CD1c-positive myeloid dendritic cell (primary cell): Measurements from ENCODE around the gene GFI1B.
"Not testable (repeated sequence)": the region's sequence is repeated elsewhere in the genome, so short reads cannot be mapped to it uniquely, and the experiment has no call there.

Experiments used
- DNase-seq: peaks from one replicate; pipeline ENCODE4 v3.0.0-alpha.2; 2016; ENCODE audit errors: extremely low spot score

Gene GFI1B

DNA sequence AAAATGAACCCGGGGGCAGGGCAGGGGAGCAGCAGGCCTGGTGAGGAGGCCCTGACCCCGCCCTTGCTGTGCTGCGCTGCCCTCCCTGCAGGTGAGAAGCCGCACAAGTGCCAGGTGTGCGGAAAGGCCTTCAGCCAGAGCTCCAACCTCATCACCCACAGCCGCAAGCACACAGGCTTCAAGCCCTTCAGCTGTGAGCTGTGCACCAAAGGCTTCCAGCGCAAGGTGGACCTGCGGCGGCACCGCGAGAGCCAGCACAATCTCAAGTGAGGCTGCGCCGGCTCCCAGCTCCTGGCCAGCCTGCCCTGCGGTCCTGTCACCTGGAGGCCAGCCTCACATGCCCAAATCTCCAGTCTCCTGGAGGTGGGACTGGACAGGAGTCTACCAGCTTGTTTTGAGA, 12.3 kb downstream of the GFI1B start:
- no peak for DNase-seq

DNA sequence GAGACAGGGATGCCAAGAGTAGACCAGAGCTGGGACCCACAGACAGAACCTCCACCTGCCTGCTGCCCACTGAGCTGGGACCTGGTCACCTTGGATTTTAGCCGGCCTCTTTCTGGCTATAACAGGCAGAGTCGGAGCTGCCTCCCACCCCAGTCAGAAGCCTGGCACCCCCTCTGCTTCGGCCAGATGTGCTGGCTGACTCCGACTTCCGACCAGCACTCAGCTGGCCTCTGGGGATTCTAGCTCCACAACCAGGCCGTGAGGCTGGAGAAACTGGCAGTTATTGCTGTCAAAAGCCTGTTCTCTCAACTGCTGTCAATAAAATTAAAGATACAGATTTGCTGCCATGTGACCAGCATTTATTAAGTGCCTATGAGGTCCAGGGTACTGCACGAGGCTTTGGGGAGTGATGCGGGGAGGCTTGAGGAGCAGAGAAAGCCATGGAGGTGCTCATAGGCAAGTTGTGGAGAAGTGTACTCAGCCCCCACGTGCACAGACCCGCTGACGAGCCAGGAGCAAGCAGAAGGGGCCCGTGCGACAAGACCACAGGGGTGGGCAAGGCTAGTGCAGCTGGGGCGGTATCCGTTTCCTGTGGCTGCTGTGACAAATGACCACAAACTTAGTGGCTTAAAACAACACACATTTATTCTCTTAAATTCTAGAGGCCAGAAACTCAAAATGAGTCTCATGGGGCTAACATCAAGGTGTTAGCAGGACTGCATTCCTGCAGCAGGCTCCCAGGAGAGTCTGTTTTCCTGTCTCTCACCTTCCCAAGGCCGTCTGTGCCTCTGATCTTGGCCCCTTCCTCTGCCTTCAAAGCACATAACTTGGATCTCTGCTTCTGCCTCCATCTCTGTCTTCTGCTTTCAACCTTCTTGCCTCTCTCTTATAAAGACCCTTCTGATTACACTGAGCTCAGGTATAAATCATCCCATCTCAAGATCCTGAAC, 13.1 kb downstream of the GFI1B start:
- DNase-seq, result no peak

DNA sequence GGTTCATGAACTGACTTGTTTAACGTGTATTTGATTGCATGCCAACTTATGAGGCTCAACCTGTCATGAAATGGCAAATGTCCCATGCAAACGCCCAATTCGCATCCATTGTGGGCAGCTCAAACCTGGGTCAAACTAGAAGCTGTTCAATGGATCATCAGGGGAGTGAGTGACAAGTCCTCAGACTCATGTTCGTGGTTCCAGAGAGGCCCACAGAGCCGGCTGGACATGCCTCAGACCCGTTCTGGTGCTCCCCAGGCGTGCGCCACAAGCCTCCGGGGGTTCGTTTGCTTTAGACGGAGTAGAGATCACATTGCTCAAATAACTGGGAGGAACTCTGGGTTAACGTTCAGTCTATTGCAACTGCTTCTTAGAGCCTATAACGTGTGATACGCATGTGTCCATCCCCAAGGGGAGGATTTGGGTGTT, 15.0 kb downstream of the GFI1B start:
- DNase-seq, result no peak

DNA sequence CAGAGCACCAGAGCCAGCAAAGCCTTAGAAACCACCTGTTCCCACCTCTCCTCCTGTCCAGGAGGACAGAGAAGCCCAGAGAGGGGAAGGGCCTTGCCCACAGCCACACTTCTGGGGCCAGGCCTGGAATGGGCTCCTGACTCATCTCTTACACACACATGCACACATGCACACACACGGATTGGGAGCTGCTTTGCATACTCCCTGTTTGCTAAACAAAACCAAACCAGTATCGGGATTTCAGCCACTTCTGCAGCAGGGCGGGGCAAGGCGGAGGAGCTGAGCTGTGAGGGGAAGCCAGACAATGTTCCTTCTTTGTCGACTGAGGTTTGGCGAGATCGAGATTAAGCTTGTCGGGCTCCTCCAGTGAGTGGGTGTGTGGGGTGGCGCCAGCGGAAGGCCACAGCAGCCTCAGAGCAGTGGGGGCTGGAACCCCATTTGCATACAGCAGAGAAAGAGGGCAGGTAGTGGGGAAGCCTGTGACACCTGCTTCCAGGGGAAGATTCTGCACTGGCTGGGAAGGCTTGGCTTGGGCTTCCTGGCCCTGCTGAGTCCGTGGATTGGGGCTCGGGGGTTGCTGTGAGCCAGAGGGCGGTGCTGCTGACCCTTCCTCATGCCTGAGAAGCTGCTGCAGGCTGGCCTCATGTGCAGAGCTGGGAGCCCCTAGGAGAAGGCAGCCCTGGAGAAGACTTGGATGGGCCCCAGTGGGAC, 16.1 kb downstream of the GFI1B start:
- peak; percentile 74 for DNase-seq

DNA sequence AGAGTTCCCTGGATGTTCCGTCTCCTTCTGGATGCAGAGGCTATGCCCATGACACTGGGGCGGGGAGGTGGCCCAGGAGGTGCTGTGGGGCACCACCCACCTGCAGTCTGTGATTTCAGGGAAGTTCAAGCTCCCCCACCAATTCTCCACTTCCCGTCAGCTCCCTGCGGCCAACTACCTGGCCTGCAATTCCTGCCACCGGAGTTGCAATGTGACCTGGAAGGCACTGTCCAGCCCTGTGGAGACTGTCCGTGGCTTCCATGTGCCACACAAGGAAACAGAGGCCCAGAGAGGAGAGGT, 16.6 kb downstream of the GFI1B start:
- no peak for DNase-seq

DNA sequence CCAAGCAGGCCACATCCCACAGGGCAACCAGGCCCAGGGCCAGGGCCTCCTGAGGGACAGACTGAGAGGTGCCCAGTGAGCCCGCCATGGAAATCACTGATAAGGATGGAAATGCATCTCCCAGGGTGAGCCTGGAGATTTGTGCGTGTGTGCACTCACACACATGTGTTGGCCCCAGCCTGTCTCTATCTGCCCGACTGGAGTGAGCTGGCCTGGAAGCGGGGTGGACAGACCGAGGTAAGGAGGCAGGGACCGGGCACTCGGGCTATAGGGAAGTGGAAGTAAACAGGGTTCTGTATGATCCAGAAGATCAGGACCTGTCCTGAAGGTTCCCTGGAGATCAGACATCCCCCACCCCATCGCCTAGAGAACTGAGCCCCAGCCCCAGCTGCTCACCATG, 17.4 kb downstream of the GFI1B start:
- DNase-seq, result peak; percentile 25

DNA sequence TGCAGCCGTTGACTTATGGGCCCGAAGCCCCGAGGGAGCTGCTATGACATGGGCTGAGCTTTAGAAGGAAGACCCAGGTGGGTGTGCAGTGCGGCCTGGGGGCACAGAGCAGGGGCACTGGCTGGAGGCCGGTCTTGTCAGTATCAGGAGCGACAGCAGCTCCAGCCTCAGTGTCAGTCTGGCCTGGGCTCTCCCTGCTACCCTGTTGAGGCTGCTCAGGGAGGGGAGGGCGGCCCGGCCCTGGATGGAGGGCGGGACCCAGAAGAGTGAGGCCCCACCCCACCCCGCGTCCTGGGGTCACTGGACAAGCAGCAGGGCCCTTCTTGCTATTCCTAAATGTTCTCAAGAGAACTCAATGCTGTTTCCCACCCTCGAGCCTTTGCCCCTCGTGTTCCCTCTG, 18.0 kb downstream of the GFI1B start:
- DNase-seq, result no peak

DNA sequence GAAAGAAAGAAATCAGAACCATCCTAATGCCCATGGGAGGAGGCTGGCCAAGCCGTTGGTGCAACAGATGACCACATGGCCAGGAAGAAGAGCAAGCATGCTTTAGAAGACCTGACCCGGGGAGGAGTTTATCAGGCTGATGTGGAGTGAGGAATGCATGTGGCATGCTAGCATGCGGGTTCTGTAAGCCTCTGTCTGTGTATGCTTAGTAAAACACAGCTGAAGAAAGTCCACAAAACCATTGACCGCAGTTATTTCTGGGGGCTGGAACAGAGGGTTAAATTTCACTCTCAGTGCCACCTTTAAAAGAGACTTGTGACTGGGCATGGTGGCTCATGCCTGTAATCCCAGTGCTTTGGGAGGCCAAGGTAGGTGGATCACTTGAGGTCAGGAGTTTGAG, 19.1 kb downstream of the GFI1B start:
- DNase-seq, result no peak

DNA sequence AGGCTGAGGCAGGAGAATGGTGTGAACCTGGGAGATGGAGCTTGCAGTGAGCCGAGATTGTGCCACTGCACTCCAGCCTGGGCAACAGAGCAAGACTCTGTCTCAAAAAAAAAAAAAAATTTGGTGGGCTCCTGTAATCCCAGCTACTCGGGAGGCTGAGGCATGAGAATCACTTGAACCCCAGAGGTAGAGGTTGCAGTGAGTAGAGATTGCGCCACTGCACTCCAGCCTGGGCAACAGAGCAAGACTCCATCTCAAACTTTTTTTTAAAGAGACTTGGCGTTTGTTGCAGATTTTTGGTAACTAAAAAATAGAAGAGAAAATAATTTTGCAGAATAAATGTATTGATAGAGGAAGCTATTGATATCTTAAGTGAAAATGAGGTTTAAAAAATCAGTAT, 19.7 kb downstream of the GFI1B start:
- DNase-seq, result not testable (repeated sequence)

DNA sequence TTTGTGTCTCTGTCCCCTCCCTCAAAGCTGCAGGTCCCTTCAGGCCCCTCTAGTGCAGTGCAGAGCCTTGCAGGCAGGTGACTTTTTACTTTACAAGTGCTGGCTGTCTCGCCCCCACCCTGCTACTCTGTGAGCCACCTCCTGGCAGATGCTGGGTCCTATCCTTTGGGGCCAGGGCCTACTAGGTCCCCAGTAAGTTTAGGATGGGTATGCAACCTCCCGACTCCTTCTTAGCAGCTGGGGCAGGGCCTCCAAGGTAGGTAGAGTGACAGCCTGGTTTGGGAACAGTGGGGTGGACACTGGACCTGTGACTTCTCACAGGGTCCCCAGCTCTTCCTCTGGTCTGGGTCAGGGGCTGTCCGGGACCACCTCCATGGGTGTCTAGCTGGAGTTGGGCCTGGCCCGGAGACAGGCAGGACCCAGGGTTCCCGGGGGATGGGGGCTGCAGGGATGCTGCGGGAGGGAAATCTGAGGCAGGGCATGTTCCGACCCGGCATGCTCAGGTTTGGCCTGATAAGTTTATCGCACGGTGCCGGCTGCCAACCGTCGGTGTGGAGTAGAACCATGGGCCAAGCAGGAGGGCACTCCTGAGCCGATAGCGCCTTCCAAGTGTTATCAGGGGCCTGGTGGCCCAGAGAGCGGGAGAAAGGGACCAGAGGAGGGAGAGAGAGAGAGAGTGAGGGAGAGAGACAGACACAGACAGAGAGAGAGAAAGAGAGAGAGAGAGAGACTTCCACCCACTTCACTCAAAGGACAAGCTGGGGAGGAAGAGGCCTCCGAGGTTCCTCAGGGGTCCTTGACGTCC, 20.5 kb downstream of the GFI1B start:
- no peak for DNase-seq

DNA sequence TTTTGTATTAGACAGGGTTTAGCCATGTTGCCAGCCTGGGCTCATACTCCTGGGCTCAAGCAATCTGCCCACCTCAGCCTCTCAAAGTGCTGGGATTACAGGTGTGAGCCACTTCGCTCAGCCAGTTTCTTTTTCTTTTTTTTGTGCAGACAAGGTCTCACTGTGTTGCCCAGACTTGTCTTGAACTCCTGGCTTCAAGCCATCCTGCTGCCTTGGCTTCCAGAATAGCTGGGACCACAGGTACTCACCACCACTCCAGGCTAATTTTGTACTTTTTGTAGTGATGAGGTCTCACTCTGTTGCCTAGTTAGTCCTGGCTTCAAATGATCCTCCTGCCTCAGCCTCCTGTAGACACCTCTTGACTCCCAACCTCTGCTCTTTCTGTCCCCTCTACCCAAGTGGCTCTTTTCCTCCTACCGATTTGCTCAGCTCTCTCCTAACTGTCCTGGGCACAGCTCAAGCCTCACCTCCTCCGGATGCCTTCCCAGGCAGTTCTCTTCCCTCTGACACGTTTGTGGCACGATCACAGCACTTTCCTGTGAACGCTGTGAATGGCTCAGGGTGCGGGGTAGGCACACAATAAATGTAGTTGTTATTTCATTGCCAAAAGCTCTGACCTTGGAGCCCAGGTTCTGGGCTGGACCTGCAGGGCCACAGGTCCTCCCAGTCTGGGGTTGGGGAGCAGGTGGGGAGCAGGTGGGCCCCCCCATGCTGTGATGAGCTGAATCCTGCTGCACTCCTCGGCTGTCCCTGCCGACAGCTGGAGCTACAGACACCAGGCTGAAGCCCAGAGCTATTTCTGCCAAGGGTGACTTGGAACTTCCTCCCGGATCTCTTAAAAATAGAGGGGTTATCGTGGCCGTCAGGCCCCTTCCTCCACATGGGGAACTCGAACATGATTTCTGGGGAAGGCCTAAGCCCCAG, 23.9 kb downstream of the GFI1B start:
- DNase-seq, result no peak

DNA sequence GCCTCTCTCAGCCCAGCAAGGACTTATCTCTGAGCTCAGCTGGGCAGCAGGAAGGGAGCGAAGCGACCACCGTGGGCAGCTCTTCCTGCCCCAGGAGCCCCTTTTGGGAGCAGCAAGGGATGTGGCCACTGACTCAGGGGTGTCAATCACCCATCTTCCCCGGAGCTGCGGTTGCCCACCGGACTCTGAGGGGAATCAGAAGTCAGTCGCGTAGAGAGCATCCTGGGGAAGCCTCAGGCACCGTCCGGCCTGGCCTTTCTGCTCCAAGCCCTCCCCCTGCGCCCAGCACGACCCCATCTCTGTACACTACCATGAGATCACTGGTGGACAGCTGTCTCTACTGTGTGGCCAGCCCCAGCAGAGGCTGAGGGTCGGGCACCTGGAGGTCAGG, 24.6 kb downstream of the GFI1B start:
- no peak for DNase-seq

DNA sequence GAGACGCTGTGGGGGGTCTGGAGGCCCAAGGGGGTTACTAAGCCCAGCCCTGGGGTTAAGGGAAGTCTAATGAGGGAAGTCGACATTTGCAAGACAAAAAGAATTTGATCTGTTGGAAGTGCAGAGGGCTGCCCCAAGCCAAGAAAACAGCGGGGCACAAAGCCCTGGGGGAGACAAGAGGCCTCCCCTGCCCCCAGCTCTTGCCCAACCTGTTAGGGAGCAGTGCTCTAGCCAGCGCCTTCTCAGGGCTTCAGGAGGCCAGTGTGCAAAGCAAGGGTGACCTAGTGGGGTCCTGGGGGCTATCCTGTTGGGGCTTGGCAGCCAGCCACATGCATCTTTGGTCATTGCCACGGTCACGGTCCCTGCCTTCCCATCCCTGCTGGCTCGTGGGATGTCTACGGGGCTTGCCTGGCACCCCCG, 25.2 kb downstream of the GFI1B start:
- DNase-seq, result no peak

DNA sequence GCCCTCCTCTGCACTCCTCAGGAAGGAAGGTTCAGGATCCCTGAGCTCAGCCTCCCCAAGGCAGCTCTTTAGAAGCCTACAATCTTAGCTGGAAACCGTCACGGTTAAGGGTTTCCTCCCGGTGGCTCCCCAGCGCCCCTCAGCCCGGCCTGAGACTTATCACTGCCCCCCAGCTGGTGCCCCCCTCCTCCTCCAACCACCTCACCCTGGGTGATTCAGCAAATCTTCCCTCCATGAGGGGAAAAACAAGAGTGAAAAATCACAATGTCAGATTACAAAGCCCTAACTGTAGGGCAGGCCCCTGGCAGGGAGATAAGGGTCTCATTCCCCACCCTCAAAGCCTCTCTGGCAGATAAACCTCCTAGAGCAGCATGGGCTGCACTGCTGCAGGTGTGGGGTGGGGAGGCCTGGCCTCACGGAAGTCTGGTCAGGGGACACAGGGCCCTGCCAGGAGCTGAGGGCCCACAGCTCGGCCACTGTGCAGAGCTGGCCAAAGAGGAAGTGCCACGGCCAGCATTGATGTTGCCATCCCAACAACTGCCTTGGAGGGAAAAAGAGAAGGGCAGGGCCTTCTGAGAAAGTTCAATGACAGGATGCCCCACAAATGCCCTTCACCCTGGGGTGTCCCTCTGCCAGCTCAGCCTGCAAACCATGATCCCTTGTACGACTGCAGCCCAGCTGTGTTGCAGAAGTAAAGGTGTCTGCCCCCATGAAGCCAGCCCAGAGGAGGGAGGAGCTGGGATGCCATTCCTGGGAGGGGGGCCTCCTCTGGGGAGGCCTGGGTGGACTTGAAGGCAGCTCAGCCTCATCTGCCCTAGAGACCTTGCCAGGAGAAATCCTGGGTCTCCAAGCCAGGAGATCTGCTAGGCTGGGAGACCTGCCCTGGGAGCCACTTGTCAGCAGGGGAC, 25.9 kb downstream of the GFI1B start:
- peak; percentile 52 for DNase-seq

DNA sequence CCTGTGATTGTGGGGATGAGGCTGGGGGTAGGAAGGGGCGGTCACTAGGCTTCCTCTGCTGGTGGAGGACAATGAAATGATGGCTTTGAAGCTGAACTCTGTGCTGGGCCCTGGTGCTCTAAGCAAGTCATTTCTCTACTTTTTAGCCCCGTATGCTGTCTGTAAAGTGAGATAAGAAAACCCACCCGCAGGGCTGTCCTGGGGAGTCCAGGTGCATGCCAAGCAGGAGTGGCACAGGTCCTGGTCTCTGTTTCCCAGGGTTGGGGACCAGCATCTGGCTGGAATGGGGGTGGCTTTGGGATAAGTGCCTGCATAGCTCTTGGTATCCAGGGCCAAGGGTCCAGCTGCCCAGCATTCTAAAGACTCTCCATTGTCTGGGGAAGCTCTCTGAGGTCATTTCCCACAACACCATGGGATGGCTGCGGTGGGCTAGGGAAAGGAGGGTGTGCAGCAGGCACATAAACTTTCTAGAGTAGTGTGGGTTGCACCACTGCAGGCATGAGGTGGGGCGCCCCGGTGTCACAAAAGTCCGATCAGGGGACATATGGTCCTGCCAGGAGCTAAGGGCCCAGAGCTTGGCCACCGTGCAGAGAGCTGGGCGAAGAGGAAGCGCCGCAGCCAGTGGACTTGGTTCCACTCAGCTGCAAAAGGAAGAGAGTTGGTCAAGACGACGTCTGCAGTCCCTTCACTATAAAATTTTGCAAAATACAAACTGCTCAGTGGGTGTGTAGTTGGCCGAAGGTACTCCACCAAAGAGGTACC, 26.7 kb downstream of the GFI1B start:
- no peak for DNase-seq

DNA sequence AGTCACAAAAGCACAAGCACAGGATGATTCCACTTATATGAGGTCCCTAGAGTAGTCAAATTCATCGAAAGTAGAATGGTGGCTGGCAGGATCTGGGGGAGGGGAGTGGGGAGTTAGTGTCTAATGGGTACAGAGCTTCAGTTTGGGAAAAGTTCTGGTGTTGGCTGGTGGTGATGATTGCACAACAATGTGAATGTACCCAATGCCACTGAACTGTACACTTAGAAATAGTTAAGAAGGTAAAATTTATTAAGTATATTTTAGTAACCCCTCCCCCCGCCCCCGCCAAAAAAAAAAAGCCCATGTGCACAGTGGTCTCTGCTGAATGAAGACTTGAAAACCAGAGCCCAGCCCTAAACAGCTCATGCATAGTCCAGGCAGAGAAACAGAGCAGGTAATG, 27.5 kb downstream of the GFI1B start:
- no peak for DNase-seq

DNA sequence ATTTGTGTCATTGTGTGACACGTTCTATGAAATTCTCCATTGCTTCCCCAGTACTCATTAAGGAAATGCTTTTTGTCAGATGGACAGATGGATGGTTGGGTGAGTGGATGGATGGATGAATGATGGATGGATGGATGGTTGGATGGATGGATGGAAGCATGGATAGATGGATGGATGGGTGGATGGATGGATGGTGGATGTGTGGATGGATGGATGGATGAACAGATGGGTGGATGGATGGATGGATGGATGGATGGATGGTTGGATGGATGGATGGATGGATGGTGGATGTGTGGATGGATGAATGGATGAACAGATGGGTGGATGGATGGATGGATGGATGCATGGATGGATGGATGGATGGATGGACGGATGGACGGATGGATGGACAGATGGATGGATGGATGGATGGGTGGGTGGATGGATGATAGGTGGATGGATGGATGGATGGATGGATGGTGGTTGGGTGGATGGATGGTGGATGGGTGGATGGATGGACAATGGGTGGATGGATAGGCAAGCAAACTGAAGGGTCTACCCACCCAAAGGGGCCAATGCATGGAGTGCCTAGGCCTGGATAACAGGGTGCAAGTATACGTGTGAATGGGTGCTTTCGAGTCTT, 28.3 kb downstream of the GFI1B start:
- no peak for DNase-seq

DNA sequence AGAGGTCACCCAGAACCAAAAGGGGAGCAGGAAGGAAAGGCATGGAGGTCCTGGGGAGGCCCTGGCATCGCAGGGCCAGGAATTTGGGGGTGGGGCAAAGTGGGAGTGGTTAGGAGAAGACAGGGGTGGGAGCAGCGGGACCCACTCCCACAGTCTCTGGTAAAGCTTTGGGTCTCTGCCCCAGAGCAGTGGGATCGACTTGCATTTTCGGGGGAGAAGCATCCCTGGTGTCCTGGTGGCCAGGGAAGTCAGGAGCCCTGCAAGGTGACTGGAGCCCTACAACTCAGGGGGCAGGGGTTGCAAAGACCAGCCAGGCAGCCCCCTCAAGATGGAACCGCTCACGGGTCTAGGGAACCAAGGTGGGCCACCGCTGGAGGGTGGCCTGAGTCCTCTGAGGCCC, 29.9 kb downstream of the GFI1B start:
- DNase-seq, result no peak

DNA sequence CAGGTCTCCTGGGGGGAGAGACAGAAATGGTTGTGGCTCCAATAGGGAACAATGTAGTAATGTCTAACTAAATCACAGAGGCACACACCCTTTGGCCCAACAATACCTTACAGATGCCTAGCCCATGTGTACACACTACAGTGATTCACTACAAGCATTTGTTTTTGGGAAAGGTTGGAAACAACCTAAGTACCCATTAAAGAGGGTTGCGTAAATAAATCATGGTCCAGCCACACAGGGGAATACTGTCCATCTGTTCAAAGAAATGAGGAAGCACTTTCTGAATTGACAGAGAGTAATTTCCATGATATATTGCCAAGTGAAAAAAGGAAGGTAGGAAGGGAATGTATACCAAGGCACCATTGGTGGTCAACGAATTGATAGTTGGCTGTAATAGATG, 30.3 kb downstream of the GFI1B start:
- peak; percentile 21 for DNase-seq
